ENCODE results near the gene TRIP12.
"Not testable (repeated sequence)": the region's sequence is repeated elsewhere in the genome, so short reads cannot be mapped to it uniquely, and the experiment has no call there.

TRIP12 gene

DNA sequence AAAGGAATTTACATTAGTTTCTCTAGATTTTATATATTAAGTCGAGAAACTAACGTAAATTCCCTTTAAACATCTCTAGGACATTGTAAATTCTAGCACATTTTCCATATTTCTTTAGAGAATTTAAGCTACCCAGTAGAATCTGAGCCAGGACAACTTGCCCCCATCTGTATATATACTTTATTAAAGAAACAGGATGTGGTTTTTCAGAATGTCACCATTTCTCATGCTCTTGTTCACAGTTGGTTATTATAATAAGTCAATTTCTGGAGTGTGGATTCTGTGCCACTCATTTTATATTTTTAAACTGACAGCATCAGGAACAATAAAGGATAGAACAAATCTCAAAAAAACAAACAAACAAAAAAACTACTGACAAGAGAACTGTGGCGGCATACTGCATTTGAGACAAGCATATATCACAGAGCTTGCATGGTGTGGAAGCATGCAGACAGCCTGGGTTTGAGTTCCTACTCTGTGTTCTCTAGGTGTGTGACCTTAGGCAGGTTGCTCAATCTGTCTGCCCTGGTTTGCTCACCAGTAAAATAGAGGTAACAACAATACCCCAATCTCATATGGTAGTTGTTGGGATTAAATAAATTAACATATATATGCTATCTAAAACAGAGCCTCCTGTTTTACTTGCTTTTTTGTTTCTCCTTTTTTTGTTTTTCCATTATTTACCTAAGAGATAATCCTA lies 146.0 kb downstream of the TRIP12 start:
- Histone ChIP-seq H3K4me3 (ENCODE audit: low read depth, low read length) (no peak overlapping the region), H3K27me3 (no peaks in the 10 kb centered on the region), H3K36me3 (peaks cover 57% of the 10 kb centered on the region), H3K9me3 (no peaks in the 10 kb centered on the region), H3K4me1 (no peaks in the 10 kb centered on the region)
- no peak for DNase-seq
- TF ChIP-seq, protein P1, sequence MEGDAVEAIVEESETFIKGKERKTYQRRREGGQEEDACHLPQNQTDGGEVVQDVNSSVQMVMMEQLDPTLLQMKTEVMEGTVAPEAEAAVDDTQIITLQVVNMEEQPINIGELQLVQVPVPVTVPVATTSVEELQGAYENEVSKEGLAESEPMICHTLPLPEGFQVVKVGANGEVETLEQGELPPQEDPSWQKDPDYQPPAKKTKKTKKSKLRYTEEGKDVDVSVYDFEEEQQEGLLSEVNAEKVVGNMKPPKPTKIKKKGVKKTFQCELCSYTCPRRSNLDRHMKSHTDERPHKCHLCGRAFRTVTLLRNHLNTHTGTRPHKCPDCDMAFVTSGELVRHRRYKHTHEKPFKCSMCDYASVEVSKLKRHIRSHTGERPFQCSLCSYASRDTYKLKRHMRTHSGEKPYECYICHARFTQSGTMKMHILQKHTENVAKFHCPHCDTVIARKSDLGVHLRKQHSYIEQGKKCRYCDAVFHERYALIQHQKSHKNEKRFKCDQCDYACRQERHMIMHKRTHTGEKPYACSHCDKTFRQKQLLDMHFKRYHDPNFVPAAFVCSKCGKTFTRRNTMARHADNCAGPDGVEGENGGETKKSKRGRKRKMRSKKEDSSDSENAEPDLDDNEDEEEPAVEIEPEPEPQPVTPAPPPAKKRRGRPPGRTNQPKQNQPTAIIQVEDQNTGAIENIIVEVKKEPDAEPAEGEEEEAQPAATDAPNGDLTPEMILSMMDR (IDR thresholded peaks at IDR 0.05; ENCODE audit: low read depth, low read length), result no peak

DNA sequence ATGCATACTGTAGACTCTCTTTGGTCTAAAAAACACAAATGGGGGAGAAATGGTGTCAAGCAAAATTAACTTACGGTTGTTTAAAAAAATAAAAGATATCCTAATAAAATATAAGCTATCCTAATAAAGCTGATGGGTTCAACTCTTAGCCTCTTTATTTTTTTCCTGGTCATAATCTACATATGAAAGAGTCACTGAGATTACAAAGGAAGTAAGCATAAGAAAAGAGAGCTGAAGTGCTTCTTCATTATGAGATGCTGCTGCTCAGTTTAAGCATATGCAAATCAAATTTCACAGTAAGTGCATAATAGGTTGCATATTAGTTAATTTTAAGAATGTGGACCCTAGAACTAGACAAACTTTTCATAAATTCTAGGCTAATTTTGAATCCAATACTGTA lies 147.6 kb downstream of the TRIP12 start:
- TF ChIP-seq, protein P1 (IDR thresholded peaks at IDR 0.05; ENCODE audit: low read depth, low read length), result no peak
- no peak for DNase-seq
- Histone ChIP-seq H3K4me3 (ENCODE audit: low read depth, low read length) (no peak overlapping the region), H3K27me3 (no peaks in the 10 kb centered on the region), H3K9me3 (no peaks in the 10 kb centered on the region), H3K36me3 (peaks cover 58% of the 10 kb centered on the region), H3K4me1 (no peaks in the 10 kb centered on the region)

DNA sequence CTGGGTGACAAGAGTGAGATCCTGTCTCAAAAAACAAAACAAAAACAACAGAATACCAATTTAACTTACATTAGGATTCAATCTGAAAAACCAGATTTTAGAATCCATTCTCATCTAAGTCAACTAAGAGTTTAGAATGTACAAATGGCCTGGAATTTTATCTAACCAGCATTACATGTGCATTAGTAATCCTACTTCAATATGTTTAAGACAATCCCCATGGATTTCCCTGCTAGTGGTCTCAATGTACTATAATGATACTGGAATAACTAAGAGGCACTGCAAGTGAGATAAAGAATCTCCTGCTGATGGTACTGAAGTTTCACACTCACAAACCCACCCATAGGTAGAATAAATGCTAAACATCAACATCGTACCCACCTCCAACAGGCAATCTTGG lies 153.6 kb downstream of the TRIP12 start:
- Histone ChIP-seq H3K9me3 (no peaks in the 10 kb centered on the region), H3K4me1 (no peaks in the 10 kb centered on the region), H3K27me3 (no peaks in the 10 kb centered on the region), H3K4me3 (ENCODE audit: low read depth, low read length) (no peak overlapping the region), H3K36me3 (peaks cover 62% of the 10 kb centered on the region)
- DNase-seq, result no peak
- TF ChIP-seq, protein P1 (IDR thresholded peaks at IDR 0.05; ENCODE audit: low read depth, low read length), result no peak

DNA sequence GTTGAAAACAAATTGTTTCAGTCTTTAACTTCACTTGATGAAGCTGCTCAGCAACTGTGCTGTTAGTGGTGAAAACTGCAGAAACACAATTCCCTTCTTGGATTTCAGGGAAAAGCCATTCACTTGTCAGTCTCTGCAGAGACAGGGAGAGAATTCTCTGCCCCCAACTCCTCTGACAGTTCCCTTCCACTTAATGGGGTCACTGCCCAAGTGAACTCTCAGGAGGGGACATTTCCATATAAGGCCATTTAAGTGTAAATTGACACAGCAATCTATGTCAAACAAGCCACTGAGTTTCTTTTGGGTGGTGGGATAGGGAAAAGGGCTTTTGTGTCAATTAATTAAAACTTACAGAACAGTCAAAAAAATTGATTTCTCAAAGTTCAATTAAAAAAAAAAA lies 156.1 kb downstream of the TRIP12 start:
- no peaks in the 10 kb centered on the region for H3K9me3 ChIP-seq
- peaks cover 40% of the 10 kb centered on the region for H3K36me3 ChIP-seq

DNA sequence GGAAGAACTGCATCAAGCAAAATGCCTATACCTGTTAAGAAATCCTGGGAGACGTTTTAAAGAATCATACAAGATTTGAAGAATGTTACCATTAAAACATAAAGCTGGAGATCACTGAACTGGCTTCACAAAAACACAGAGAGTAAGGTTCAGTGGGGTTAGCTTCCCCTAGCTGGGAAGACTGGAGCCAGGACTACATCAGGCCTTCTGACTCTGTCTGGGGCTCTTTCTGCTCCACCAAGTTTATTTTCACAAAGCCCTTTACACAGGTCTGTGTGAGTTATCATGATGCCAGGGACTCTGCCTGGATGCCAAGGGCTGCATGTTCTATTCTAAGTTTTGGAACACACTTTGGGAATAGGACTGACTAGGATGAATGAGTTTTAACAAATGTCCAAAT lies 160.1 kb downstream of the TRIP12 start:
- no peak for DNase-seq
- Histone ChIP-seq H3K27me3 (no peaks in the 10 kb centered on the region), H3K9me3 (no peaks in the 10 kb centered on the region), H3K4me1 (no peaks in the 10 kb centered on the region), H3K36me3 (peaks cover 18% of the 10 kb centered on the region), H3K4me3 (ENCODE audit: low read depth, low read length) (no peak overlapping the region)
- TF ChIP-seq, protein P1 (IDR thresholded peaks at IDR 0.05; ENCODE audit: low read depth, low read length), result no peak

More for the DNA sequence above, 156.1 kb downstream of the TRIP12 start:
- no peak overlapping the region for H3K4me3 ChIP-seq (ENCODE audit: low read depth, low read length)
- TF ChIP-seq, protein P1 (IDR thresholded peaks at IDR 0.05; ENCODE audit: low read depth, low read length), result no peak
- no peaks in the 10 kb centered on the region for H3K27me3 ChIP-seq
- H3K4me1 ChIP-seq, result no peaks in the 10 kb centered on the region
- DNase-seq, result no peak

DNA sequence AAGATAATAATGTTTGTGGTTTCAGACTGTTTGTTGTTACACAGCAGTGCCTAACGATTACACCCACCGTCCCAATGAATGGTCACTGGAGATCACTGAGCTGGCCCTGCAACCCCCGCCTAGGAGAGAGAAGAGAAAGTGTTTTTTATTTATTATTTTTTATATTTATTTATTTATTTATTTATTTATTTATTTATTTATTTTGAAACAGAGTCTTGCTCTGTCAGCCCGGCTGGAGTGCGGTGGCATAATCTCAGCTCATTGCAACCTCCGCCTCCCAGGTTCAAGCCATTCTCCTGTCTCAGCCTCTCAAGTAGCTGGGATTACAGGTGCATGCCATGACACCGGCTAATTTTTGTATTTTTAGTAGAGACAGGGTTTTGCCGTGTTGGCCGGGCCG lies 164.3 kb downstream of the TRIP12 start:
- H3K36me3 ChIP-seq; DNase-seq; H3K9me3 ChIP-seq; H3K4me1 ChIP-seq; H3K4me3 ChIP-seq (ENCODE audit: low read depth, low read length); H3K27me3 ChIP-seq: not testable (repeated sequence)
